ENCODE data around the gene ADARB2.

The ADARB2 gene

GRCh38 chr10:1685699-1686490 is 51.4 kb downstream of the ADARB2 start:
- no peak for DNase-seq (ENCODE audit: low read depth)

- DNase-seq (ENCODE audit: low read depth): no peak
Observed at GRCh38 chr10:1684991-1685390, 52.3 kb downstream of the ADARB2 start.

- no peak for DNase-seq (ENCODE audit: low read depth)
Observed at GRCh38 chr10:1683649-1684048, 53.7 kb downstream of the ADARB2 start.

- DNase-seq (ENCODE audit: low read depth): no peak
Observed at GRCh38 chr10:1679821-1680650, 57.3 kb downstream of the ADARB2 start.

GRCh38 chr10:1678084-1678483 is 59.2 kb downstream of the ADARB2 start:
- no peak for DNase-seq (ENCODE audit: low read depth)

GRCh38 chr10:1677307-1677939 is 59.9 kb downstream of the ADARB2 start:
- DNase-seq (ENCODE audit: low read depth): no peak

GRCh38 chr10:1674501-1674900 is 62.8 kb downstream of the ADARB2 start:
- DNase-seq (ENCODE audit: low read depth): no peak

GRCh38 chr10:1673568-1674345 is 63.6 kb downstream of the ADARB2 start:
- DNase-seq (ENCODE audit: low read depth): no peak

- no peak for DNase-seq (ENCODE audit: low read depth)
Observed at GRCh38 chr10:1672001-1672781, 65.1 kb downstream of the ADARB2 start.

GRCh38 chr10:1671366-1672000 is 65.8 kb downstream of the ADARB2 start:
- DNase-seq (ENCODE audit: low read depth): no peak

- DNase-seq (ENCODE audit: low read depth): no peak
Observed at GRCh38 chr10:1670541-1671365, 66.6 kb downstream of the ADARB2 start.

- DNase-seq (ENCODE audit: low read depth): no peak
Observed at GRCh38 chr10:1669433-1669832, 67.9 kb downstream of the ADARB2 start.

GRCh38 chr10:1668399-1668798 is 68.9 kb downstream of the ADARB2 start:
- DNase-seq (ENCODE audit: low read depth): no peak

- no peak for DNase-seq (ENCODE audit: low read depth)
Observed at GRCh38 chr10:1667392-1667791, 69.9 kb downstream of the ADARB2 start.

GRCh38 chr10:1666147-1666546 is 71.2 kb downstream of the ADARB2 start:
- DNase-seq (ENCODE audit: low read depth): no peak

GRCh38 chr10:1665681-1666080 is 71.6 kb downstream of the ADARB2 start:
- no peak for DNase-seq (ENCODE audit: low read depth)

- no peak for DNase-seq (ENCODE audit: low read depth)
Observed at GRCh38 chr10:1665021-1665661, 72.2 kb downstream of the ADARB2 start.

GRCh38 chr10:1664333-1664964 is 72.9 kb downstream of the ADARB2 start:
- DNase-seq (ENCODE audit: low read depth): no peak

- no peak for DNase-seq (ENCODE audit: low read depth)
Observed at GRCh38 chr10:1663226-1663625, 74.1 kb downstream of the ADARB2 start.
